ENCODE data around the gene TNNT3.

Gene TNNT3

DNA sequence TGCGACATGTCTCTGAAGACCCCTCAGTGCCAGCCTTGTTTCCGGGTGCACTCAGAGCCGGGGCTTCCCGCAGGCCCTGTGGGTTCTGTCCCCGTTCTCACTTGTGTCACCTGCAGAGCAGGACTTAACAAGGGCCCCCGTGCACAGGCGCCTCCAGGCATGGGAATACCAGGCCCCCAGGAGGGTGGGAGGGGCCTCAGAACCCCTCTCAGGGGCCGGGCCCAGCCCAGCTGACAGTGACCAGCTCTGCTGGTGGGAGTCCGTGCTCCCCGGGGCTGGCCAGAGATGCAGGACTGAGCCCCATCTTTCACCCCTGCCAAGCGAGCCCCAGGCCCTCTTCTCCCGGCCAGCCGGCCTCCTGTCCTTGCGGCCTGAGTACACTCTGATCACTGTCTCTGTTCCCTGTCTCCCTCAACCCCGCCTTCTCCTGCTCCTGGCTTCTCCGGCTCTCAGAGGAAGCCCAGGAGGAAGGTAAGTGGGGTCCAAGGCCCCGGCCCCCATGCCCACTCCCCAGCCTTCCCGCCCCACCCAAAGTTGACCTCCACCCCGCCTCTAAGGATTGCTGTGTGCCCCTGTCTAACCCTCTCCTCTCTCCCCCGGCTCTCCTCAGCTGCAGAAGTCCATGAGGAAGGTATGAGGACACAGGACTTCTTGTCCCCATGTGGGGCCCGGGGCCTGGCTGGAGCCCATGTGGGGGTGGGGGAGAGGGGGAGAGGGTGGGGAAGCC lies 5.3 kb downstream of the TNNT3 start:
- no peak for DNase-seq (ENCODE audit: low read depth in 1 of 2, low spot score in 1 of 2)
- H3K27me3 ChIP-seq (ENCODE audit: insufficient read depth, poor library complexity, severe bottlenecking): no peaks in the 10 kb centered on the region
- H3K27ac ChIP-seq (replicated peaks): no peak overlapping the region
- TF ChIP-seq SPI1 (IDR thresholded peaks at IDR 0.05; ENCODE audit: borderline replicate concordance, low read depth): no peak
- TF ChIP-seq, protein P1, sequence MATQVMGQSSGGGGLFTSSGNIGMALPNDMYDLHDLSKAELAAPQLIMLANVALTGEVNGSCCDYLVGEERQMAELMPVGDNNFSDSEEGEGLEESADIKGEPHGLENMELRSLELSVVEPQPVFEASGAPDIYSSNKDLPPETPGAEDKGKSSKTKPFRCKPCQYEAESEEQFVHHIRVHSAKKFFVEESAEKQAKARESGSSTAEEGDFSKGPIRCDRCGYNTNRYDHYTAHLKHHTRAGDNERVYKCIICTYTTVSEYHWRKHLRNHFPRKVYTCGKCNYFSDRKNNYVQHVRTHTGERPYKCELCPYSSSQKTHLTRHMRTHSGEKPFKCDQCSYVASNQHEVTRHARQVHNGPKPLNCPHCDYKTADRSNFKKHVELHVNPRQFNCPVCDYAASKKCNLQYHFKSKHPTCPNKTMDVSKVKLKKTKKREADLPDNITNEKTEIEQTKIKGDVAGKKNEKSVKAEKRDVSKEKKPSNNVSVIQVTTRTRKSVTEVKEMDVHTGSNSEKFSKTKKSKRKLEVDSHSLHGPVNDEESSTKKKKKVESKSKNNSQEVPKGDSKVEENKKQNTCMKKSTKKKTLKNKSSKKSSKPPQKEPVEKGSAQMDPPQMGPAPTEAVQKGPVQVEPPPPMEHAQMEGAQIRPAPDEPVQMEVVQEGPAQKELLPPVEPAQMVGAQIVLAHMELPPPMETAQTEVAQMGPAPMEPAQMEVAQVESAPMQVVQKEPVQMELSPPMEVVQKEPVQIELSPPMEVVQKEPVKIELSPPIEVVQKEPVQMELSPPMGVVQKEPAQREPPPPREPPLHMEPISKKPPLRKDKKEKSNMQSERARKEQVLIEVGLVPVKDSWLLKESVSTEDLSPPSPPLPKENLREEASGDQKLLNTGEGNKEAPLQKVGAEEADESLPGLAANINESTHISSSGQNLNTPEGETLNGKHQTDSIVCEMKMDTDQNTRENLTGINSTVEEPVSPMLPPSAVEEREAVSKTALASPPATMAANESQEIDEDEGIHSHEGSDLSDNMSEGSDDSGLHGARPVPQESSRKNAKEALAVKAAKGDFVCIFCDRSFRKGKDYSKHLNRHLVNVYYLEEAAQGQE (IDR thresholded peaks at IDR 0.05; ENCODE audit: insufficient replicate concordance, low read depth): no peak
- TF ChIP-seq GABPA (IDR thresholded peaks at IDR 0.05; ENCODE audit: low read depth): no peak
- no peak for TF ChIP-seq POLR2AphosphoS5 (IDR thresholded peaks at IDR 0.05; ENCODE audit: low read depth)
- no peak overlapping the region for H3K4me3 ChIP-seq (replicated peaks; ENCODE audit: insufficient read depth, low read length)

DNA sequence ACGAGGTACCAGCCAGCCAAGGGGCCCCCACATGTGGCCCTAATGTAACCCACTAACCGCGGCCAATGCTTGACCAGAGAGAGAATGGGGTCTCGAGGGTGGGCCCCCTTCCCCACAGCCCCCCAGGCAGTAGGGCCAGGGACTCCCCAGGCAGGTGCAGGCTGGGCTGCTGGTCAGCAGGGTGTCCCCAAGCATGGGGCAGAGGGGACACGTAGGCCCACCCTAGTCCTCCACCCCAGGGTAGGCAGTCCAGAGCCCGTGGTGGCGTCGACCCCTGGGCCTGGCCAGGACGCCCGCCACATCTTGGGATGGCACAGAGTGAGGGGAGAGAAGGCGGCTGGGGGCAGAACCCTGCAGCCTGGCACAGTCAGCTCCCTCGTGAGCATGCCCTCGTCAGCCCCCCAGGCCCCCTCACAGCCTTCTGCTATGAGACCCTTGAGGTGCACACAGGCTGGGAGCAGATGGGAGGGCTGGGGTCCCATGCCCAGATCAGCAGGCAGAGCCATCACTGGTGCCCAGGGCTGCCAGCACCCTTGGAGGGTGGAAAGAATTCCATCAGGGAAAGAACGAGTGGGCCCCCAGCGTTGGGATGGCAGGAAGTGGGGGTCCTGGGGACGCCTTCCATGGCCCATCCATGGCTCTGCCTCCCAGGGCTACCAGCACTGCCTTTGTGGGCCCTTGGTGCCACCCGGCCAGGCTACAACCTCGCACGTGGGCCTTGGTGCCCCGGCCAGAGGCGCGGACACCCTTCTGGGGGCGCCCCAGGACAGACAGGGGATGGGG lies 6.1 kb downstream of the TNNT3 start:
- DNase-seq (ENCODE audit: low read depth in 1 of 2, low spot score in 1 of 2): no peak
- TF ChIP-seq, protein P2, sequence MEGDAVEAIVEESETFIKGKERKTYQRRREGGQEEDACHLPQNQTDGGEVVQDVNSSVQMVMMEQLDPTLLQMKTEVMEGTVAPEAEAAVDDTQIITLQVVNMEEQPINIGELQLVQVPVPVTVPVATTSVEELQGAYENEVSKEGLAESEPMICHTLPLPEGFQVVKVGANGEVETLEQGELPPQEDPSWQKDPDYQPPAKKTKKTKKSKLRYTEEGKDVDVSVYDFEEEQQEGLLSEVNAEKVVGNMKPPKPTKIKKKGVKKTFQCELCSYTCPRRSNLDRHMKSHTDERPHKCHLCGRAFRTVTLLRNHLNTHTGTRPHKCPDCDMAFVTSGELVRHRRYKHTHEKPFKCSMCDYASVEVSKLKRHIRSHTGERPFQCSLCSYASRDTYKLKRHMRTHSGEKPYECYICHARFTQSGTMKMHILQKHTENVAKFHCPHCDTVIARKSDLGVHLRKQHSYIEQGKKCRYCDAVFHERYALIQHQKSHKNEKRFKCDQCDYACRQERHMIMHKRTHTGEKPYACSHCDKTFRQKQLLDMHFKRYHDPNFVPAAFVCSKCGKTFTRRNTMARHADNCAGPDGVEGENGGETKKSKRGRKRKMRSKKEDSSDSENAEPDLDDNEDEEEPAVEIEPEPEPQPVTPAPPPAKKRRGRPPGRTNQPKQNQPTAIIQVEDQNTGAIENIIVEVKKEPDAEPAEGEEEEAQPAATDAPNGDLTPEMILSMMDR (IDR thresholded peaks at IDR 0.05; ENCODE audit: insufficient read depth, low read length): no peak
- TF ChIP-seq, protein P1 (IDR thresholded peaks at IDR 0.05; ENCODE audit: insufficient replicate concordance, low read depth): no peak
- TF ChIP-seq SPI1 (IDR thresholded peaks at IDR 0.05; ENCODE audit: borderline replicate concordance, low read depth) (no peak), POLR2AphosphoS5 (IDR thresholded peaks at IDR 0.05; ENCODE audit: low read depth) (no peak), GABPA (IDR thresholded peaks at IDR 0.05; ENCODE audit: low read depth) (no peak)
- Histone ChIP-seq H3K4me3 (replicated peaks; ENCODE audit: insufficient read depth, low read length) (no peak overlapping the region), H3K27ac (replicated peaks) (no peak overlapping the region), H3K27me3 (ENCODE audit: insufficient read depth, poor library complexity, severe bottlenecking) (peaks cover 1% of the 10 kb centered on the region)

DNA sequence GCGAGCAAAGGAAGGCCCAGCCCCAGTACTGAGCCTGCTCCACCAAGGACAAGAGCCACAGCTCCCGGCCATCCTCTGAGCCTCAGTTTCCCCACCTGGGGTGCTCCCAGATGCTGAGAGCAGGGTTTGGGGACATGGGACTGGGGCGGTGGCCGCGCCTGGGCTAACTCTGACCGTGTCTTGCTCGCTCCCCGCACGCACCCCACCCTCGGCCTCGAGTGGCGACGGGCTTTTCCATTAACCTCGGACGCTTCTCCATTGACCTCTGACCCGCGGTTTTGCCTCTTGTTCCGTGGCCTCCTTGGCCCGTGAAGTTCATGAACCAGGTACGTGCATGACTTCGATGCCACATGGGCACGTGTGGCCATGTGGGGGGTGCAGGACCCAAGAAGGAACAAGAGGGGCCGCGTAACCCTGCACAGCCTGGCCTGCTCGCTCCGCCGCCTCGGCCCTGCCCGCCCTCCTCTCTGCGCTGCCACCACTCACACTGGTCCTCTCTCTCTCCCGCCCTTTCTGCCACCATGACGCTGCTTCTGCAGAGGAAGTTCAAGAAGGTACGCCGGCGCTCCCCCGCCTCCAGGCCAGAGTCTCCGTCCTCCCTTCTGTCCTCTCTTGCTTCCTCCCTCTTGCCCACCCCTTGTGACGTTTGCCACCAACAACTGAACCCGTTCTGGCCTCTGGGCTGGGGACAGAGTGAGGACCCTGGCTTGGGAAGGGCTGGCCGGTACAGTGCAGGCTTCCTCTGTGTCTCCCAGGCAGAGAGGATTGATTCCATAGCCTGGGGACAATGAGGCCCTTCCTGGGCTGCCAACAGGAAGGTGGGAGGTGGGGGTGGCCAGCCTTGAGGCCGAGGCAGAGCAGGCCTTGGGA lies 6.9 kb downstream of the TNNT3 start:
- Histone ChIP-seq H3K27ac (replicated peaks) (no peak overlapping the region), H3K4me3 (replicated peaks; ENCODE audit: insufficient read depth, low read length) (no peak overlapping the region), H3K27me3 (ENCODE audit: insufficient read depth, poor library complexity, severe bottlenecking) (peaks cover 4% of the 10 kb centered on the region)
- peak; percentile 52 to 62 for DNase-seq (ENCODE audit: low read depth in 1 of 2, low spot score in 1 of 2)
- TF ChIP-seq GABPA (IDR thresholded peaks at IDR 0.05; ENCODE audit: low read depth) (no peak), SPI1 (IDR thresholded peaks at IDR 0.05; ENCODE audit: borderline replicate concordance, low read depth) (peak; percentile 11; the same call in 1 of the 2 replicates)
- TF ChIP-seq, protein P2 (IDR thresholded peaks at IDR 0.05; ENCODE audit: insufficient read depth, low read length): no peak
